Measurements from ENCODE around the gene CACNA2D3. TPM values are rescaled to one million over a fixed set of nuclear protein-coding genes. Genes with fewer than 3 reads are reported as not detected.
A peak's percentile ranks its signal among the peaks of the same experiment; 100 is the strongest.

The CACNA2D3 gene
- total RNA-seq, 1 experiment from 2014 or later, result 0.59 TPM

- no peaks in the 10 kb centered on the region for H3K79me2 ChIP-seq (ENCODE audit: low read depth)
- ChIA-PET CTCF (no interaction called here), POLR2A (ENCODE audit: unreplicated experiment) (interaction anchor here (0.6 kb wide), 1 partner anchor 909 kb away, joined by 3 read pairs; no protein-coding TSS in a partner anchor)
- DNase-seq, result no peak
- H3K36me3 ChIP-seq (ENCODE audit: low read depth), result no peaks in the 10 kb centered on the region
- H3K27ac ChIP-seq, result no peak overlapping the region
- H3K9me3 ChIP-seq (ENCODE audit: insufficient read depth, low read depth), result no peaks in the 10 kb centered on the region; the same call in 1 of the 2 replicates
- no peak overlapping the region for H3K4me2 ChIP-seq
- peak; percentile 51 for TF ChIP-seq CTCF (conservative IDR thresholded peaks at IDR 0.05)
- no peak for TF ChIP-seq EZH2 (IDR thresholded peaks at IDR 0.05; ENCODE audit: low read depth)
- no peak overlapping the region; the same call in 1 of the 2 replicates for H2AFZ ChIP-seq
- H3K27me3 ChIP-seq (ENCODE audit: insufficient read depth, low read depth), result no peaks in the 10 kb centered on the region
- H3K9me2 ChIP-seq (ENCODE audit: insufficient read depth), result no peaks in the 10 kb centered on the region
- H3K4me1 ChIP-seq (replicated peaks; ENCODE audit: insufficient read depth), result no peaks in the 10 kb centered on the region
- no TSS peak for BruUV-seq (replicated peaks)
- H3F3A ChIP-seq (ENCODE audit: insufficient read depth, low read depth), result no peaks in the 10 kb centered on the region
- intact Hi-C loops (cut with micrococcal nuclease; ENCODE audit: unreplicated experiment), result no loop called here
- no peak overlapping the region for H3K4me3 ChIP-seq
- no peaks in the 10 kb centered on the region for H4K20me1 ChIP-seq (ENCODE audit: insufficient read depth)
These were observed 715.6 kb downstream of the CACNA2D3 start for GRCh38 chr3:54837964-54838363.

- CTCF ChIA-PET, result no interaction called here
- no peak for DNase-seq
- intact Hi-C loops (cut with micrococcal nuclease; ENCODE audit: unreplicated experiment), result no loop called here
These were observed 719.1 kb downstream of the CACNA2D3 start for GRCh38 chr3:54841471-54841870.

GRCh38 chr3:54843352-54843751, 721.0 kb downstream of the CACNA2D3 start:
- H3K4me1 ChIP-seq (replicated peaks; ENCODE audit: insufficient read depth), result no peaks in the 10 kb centered on the region
- ChIA-PET POLR2A (ENCODE audit: unreplicated experiment) (no interaction called here), CTCF (no interaction called here)
- no peak overlapping the region for H2AFZ ChIP-seq
- no peaks in the 10 kb centered on the region for H3F3A ChIP-seq (ENCODE audit: insufficient read depth, low read depth)
- no peaks in the 10 kb centered on the region; the same call in 1 of the 2 replicates for H3K9me3 ChIP-seq (ENCODE audit: insufficient read depth, low read depth)
- no peaks in the 10 kb centered on the region for H3K79me2 ChIP-seq (ENCODE audit: low read depth)
- H3K36me3 ChIP-seq (ENCODE audit: low read depth), result no peaks in the 10 kb centered on the region
- H3K27me3 ChIP-seq (ENCODE audit: insufficient read depth, low read depth), result no peaks in the 10 kb centered on the region
- H3K4me2 ChIP-seq, result no peak overlapping the region
- no peak for DNase-seq
- no peak overlapping the region for H3K27ac ChIP-seq
- no peak overlapping the region for H3K4me3 ChIP-seq
- no peaks in the 10 kb centered on the region for H4K20me1 ChIP-seq (ENCODE audit: insufficient read depth)
- intact Hi-C loops (cut with micrococcal nuclease; ENCODE audit: unreplicated experiment), result no loop called here
- H3K9me2 ChIP-seq (ENCODE audit: insufficient read depth), result no peaks in the 10 kb centered on the region
- TF ChIP-seq CTCF (conservative IDR thresholded peaks at IDR 0.05), result no peak
- TF ChIP-seq EZH2 (IDR thresholded peaks at IDR 0.05; ENCODE audit: low read depth), result no peak
- no TSS peak for BruUV-seq (replicated peaks)

More at GRCh38 chr3:54841471-54841870, 719.1 kb downstream of the CACNA2D3 start:
- no TSS peak for BruUV-seq (replicated peaks)
- H3K9me3 ChIP-seq (ENCODE audit: insufficient read depth, low read depth), result no peaks in the 10 kb centered on the region; the same call in 1 of the 2 replicates
- H3K4me1 ChIP-seq (replicated peaks; ENCODE audit: insufficient read depth), result no peaks in the 10 kb centered on the region
- no peaks in the 10 kb centered on the region for H3K79me2 ChIP-seq (ENCODE audit: low read depth)
- H3K4me3 ChIP-seq, result no peak overlapping the region
- POLR2A ChIA-PET (ENCODE audit: unreplicated experiment), result no interaction called here
- no peaks in the 10 kb centered on the region for H3F3A ChIP-seq (ENCODE audit: insufficient read depth, low read depth)
- H3K27ac ChIP-seq, result no peak overlapping the region
- no peaks in the 10 kb centered on the region for H4K20me1 ChIP-seq (ENCODE audit: insufficient read depth)
- H3K4me2 ChIP-seq, result no peak overlapping the region
- no peaks in the 10 kb centered on the region for H3K36me3 ChIP-seq (ENCODE audit: low read depth)
- no peaks in the 10 kb centered on the region for H3K9me2 ChIP-seq (ENCODE audit: insufficient read depth)
- TF ChIP-seq CTCF (conservative IDR thresholded peaks at IDR 0.05) (no peak), EZH2 (IDR thresholded peaks at IDR 0.05; ENCODE audit: low read depth) (no peak)
- H3K27me3 ChIP-seq (ENCODE audit: insufficient read depth, low read depth), result no peaks in the 10 kb centered on the region
- no peak overlapping the region for H2AFZ ChIP-seq

Measured in PC-9 (cell line).